HepG2 (cell line): ENCODE data around the gene NOP56. TPM values are rescaled to one million over a fixed set of nuclear protein-coding genes. Genes with fewer than 3 reads are reported as not detected.

Experiments used
- ATAC-seq: fragments of 200-7000 bp; cut with Tn5 transposase; 3 replicates; pipeline ENCODE4 v1.9.1; 2020; ENCODE audit warnings: mild to moderate bottlenecking, moderate library complexity
- BruUV-seq: library from RNA; stranded (reverse); fragments of 400-500 nt; replicated peaks from 2 replicates; lab custom pipeline; 2021; lab: Mats Ljungman, UMichigan
- CTCF ChIA-PET: fragments of 300-600 bp; formaldehyde crosslinking; extraction: SDS; loops from one replicate; lab custom pipeline; 2021; ENCODE audit warnings: low total read pairs, inconsistent platforms, low intra/inter-chr PET ratio; lab: Yijun Ruan, JAX
- POLR2A ChIA-PET: fragments of 350-600 bp; sonication (Branson Sonifier 250); formaldehyde crosslinking; loops from one replicate; lab custom pipeline; 2020; ENCODE audit warnings: antibody characterized with exemption, inconsistent platforms; lab: Yijun Ruan, JAX
- DNase-seq: peaks from one replicate; pipeline ENCODE4 v3.0.0-alpha.2; 2015; ENCODE audit warnings: low spot score
- FAIRE-seq: peaks from 3 replicates; lab custom pipeline; 2011; peaks lifted over from hg19 to GRCh38; lab: Jason Lieb, UNC
- H2AFZ ChIP-seq: one replicate; pipeline ENCODE4 v1.6.1; 2011; ENCODE audit warnings: low read length, inconsistent platforms
- H3K27ac ChIP-seq: fragments of 300-600 bp; 3 replicates; pipeline ENCODE4 v1.8.0; 2011; ENCODE audit warnings: mixed run types, mild to moderate bottlenecking, mixed read lengths, low read length, inconsistent platforms; ENCODE audit not compliant: insufficient read depth; ENCODE audit errors: extremely low read length
- H3K27me3 ChIP-seq, 2 experiments: fragments of 200-600 bp in 1 of 2; 2 replicates in 1 of 2; 3 replicates in 1 of 2; pipeline versions ENCODE4 v1.6.0 to v1.8.0; 2011; ENCODE audit warnings: low read length in 2 of 2, mild to moderate bottlenecking in 2 of 2, moderate library complexity in 2 of 2, inconsistent platforms in 1 of 2; ENCODE audit not compliant: insufficient read depth in 2 of 2, control insufficient read depth in 1 of 2
- H3K36me3 ChIP-seq, 2 experiments: fragments of 200-600 bp in 1 of 2; replicated peaks in 1 of 2; 2 replicates in 1 of 2; 3 replicates in 1 of 2; pipeline versions ENCODE4 v1.5.1 to v1.8.0; 2011; ENCODE audit warnings: low read length in 2 of 2, inconsistent platforms in 1 of 2; ENCODE audit not compliant: insufficient read depth in 2 of 2, control insufficient read depth in 1 of 2
- H3K4me1 ChIP-seq: 2 replicates; pipeline ENCODE4 v1.5.1; 2012; ENCODE audit warnings: low read length, inconsistent platforms; ENCODE audit not compliant: insufficient read depth
- H3K4me2 ChIP-seq: 2 replicates; pipeline ENCODE4 v1.6.0; 2011; ENCODE audit warnings: low read depth, low read length, inconsistent platforms
- H3K4me3 ChIP-seq, 3 experiments: fragments of 200-600 bp in 1 of 3; sonication (generic), shearing (Covaris generic) in 1 of 3; replicated peaks in 1 of 3; 2 replicates each; pipeline ENCODE4 v1.5.1; 2011 to 2016; ENCODE audit warnings: low read length in 3 of 3, inconsistent platforms in 2 of 3, low read depth in 2 of 3, mild to moderate bottlenecking in 2 of 3, control low read depth in 1 of 3, mixed read lengths in 1 of 3; ENCODE audit not compliant: insufficient read depth in 1 of 3
- H3K79me2 ChIP-seq: one replicate; pipeline ENCODE4 v1.6.1; 2011; ENCODE audit warnings: low read length, inconsistent platforms; ENCODE audit not compliant: insufficient read depth
- H3K9ac ChIP-seq: 2 replicates; pipeline ENCODE4 v1.6.0; 2011; ENCODE audit warnings: mild to moderate bottlenecking, low read depth, low read length, inconsistent platforms; ENCODE audit not compliant: insufficient read depth
- H3K9me3 ChIP-seq: 2 replicates; pipeline ENCODE4 v1.5.1; 2012; ENCODE audit warnings: mild to moderate bottlenecking, low read length
- H4K20me1 ChIP-seq: 2 replicates; pipeline ENCODE4 v1.6.0; 2011; ENCODE audit warnings: inconsistent platforms, mild to moderate bottlenecking, low read length, moderate library complexity; ENCODE audit not compliant: insufficient read depth
- CHD2 ChIP-seq: IDR thresholded peaks from 2 replicates; pipeline ENCODE4 v1.6.1; 2011; ENCODE audit warnings: low read depth, low read length, improper control_type of control experiment
- RELA ChIP-seq: sonication (generic); formaldehyde crosslinking; IDR thresholded peaks from 2 replicates; pipeline ENCODE4 v1.4.0; 2020; ENCODE audit warnings: missing genetic modification reagents
- SSRP1 ChIP-seq: IDR thresholded peaks from 2 replicates; pipeline ENCODE4 v1.6.1; 2016; ENCODE audit warnings: control low read depth
- TBX2 ChIP-seq: sonication (generic); formaldehyde crosslinking; IDR thresholded peaks from 2 replicates; pipeline ENCODE4 v1.5.0; 2020; ENCODE audit warnings: missing genetic modification reagents, mild to moderate bottlenecking, borderline replicate concordance
- ZBTB7A ChIP-seq: sonication (generic); formaldehyde crosslinking; IDR thresholded peaks from 2 replicates; pipeline ENCODE4 v1.8.0; 2022; ENCODE audit warnings: mild to moderate bottlenecking, missing genetic modification reagents
- ZNF337 ChIP-seq: sonication (generic); formaldehyde crosslinking; IDR thresholded peaks from 2 replicates; pipeline ENCODE4 v1.5.1; 2020; ENCODE audit warnings: missing genetic modification reagents, low read depth, mild to moderate bottlenecking, borderline replicate concordance
- WGBS: methylation state at CpG from one replicate; pipeline ENCODE4 v1.1.6; 2017; ENCODE audit warnings: low lambda C conversion rate; 5-methylcytosine and 5-hydroxymethylcytosine counted together
- in situ Hi-C: cut with HindIII; loops from 2 replicates; pipeline ENCODE4 v1.10.0; 2017; ENCODE audit warnings: low pct_unique_long_range_greater_than_20kb; ENCODE audit not compliant: extremely low pct_ligation_motif_present
- intact Hi-C: fragments of 100-400 bp; cut with micrococcal nuclease; formaldehyde crosslinking; loops from one replicate; pipeline ENCODE4 v1.10.0; 2022; ENCODE audit not compliant: unreplicated experiment
- polyA plus RNA-seq, 8 experiments: library from polyadenylated mRNA; depleted of rRNA in 3 of 8; stranded (reverse) in 7 of 8; unstranded in 1 of 8; fragments of >200 nt; fragmentation: Illumina TruSeq in 4 of 8; extraction: Trizol in 4 of 8; gene quantifications; 2 replicates each; pipeline versions ENCODE4 v1.2.1 to v1.2.3, GENCODE V29; 2011 to 2016; ENCODE audit warnings: low read depth in 4 of 8, missing spikeins in 1 of 8, mixed read lengths in 1 of 8; ENCODE audit not compliant: insufficient read depth in 1 of 8
- total RNA-seq, 5 experiments: library from RNA; depleted of rRNA; stranded (reverse); fragments of >200 nt; fragmentation: Illumina TruSeq; extraction: Trizol; gene quantifications; 2 replicates each; pipeline ENCODE4 v1.2.3, GENCODE V29; 2016; ENCODE audit warnings: low read depth in 1 of 5
- TF ChIP-seq, protein P1 (sequence below): sonication (generic); formaldehyde crosslinking; IDR thresholded peaks from 2 replicates; pipeline ENCODE4 v1.8.0; 2022; ENCODE audit warnings: low read depth, missing genetic modification reagents

The NOP56 gene
- total and polyA plus RNA-seq, 2 of the 13 experiments (the other 11 are each of a cell fraction or from before 2014, with no cell fraction given): 369 to 1,116 TPM

DNA sequence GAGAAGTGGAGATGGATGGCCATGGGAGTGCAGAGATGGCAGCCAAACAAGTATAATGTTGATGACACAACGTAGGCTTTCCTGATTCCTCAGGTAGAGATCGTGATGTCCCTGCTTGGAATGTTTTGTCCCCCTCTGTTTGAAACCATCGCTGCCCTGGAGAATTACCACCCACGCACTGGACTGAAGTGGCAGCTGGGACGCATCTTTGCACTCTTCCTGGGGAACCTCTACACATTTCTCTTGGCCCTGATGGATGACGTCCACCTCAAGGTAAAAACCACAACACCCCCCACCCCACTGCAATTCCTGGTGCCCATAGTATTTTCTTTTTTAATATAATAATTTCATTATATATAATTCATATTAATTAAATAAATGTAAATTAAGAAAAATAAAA lies 42.1 kb upstream of the NOP56 start:
- in situ Hi-C loops: no loop called here
- ChIA-PET POLR2A (no interaction called here), CTCF (no interaction called here)
- DNase-seq (no peak), ATAC-seq (no peak), FAIRE-seq (no peak)
- Histone ChIP-seq H3K4me2 (no peak overlapping the region), H3K36me3 (no peaks in the 10 kb centered on the region), H2AFZ (no peak overlapping the region), H3K27me3 (peaks cover 3 to 20% of the 10 kb centered on the region in 2 experiments; a peak in 2 of 5 replicates), H3K9me3 (peaks cover 23% of the 10 kb centered on the region), H3K27ac (no peak overlapping the region), H3K4me1 (no peaks in the 10 kb centered on the region), H3K79me2 (no peaks in the 10 kb centered on the region), H3K4me3 (no peak overlapping the region), H4K20me1 (no peaks in the 10 kb centered on the region), H3K9ac (no peak overlapping the region)
- 34% methylated on average over 6 of the region's 6 CpGs for WGBS
- intact Hi-C loops: no loop called here
- no TSS peak for BruUV-seq
- TF ChIP-seq ZBTB7A (CRISPR knock-in tag): no peak
- no peak for TF ChIP-seq TBX2 (CRISPR knock-in tag)
- TF ChIP-seq, protein P1, sequence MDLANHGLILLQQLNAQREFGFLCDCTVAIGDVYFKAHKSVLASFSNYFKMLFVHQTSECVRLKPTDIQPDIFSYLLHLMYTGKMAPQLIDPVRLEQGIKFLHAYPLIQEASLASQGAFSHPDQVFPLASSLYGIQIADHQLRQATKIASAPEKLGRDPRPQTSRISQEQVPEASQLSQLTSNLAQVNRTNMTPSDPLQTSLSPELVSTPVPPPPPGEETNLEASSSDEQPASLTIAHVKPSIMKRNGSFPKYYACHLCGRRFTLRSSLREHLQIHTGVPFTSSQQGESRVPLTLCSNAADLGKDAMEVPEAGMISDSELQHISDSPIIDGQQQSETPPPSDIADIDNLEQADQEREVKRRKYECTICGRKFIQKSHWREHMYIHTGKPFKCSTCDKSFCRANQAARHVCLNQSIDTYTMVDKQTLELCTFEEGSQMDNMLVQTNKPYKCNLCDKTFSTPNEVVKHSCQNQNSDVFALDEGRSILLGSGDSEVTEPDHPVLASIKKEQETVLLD (CRISPR knock-in tag): no peak
- no peak for TF ChIP-seq CHD2
- TF ChIP-seq RELA (CRISPR knock-in tag): no peak
- TF ChIP-seq SSRP1 (CRISPR knock-in tag): no peak
- no peak for TF ChIP-seq ZNF337 (CRISPR knock-in tag)
